NB4 (cell line): ENCODE results near the gene ZNF276.

ENCODE experiments used
- DNase-seq: peaks from one replicate; pipeline ENCODE4 v3.0.0; 2010; ENCODE audit warnings: low read depth
- H3K4me3 ChIP-seq: one replicate; pipeline ENCODE4 v1.5.1; 2011; ENCODE audit warnings: mild to moderate bottlenecking, low read depth, low read length, moderate library complexity
- CTCF ChIP-seq: IDR thresholded peaks from one replicate; pipeline ENCODE4 v1.5.1; 2012; ENCODE audit warnings: low read depth, low read length
- MAX ChIP-seq: IDR thresholded peaks from 2 replicates; pipeline ENCODE4 v1.6.1; 2011; ENCODE audit warnings: low read depth, low read length
- MYC ChIP-seq: IDR thresholded peaks from 2 replicates; pipeline ENCODE4 v1.6.1; 2011; ENCODE audit warnings: low read depth, low read length
- POLR2A ChIP-seq: IDR thresholded peaks from 2 replicates; pipeline ENCODE4 v1.6.1; 2011; ENCODE audit warnings: mild to moderate bottlenecking; ENCODE audit not compliant: insufficient read length; ENCODE audit errors: extremely low read depth

ZNF276 gene

GRCh38 chr16:89737341-89738071 lies 16.2 kb downstream of the ZNF276 start:
- no peak for TF ChIP-seq MAX
- no peak overlapping the region for H3K4me3 ChIP-seq
- no peak for DNase-seq

GRCh38 chr16:89738072-89738377 lies 16.7 kb downstream of the ZNF276 start:
- H3K4me3 ChIP-seq: no peak overlapping the region
- DNase-seq: peak; percentile 14
- no peak for TF ChIP-seq MYC
- no peak for TF ChIP-seq POLR2A
- TF ChIP-seq MAX: no peak
- TF ChIP-seq CTCF: no peak

- TF ChIP-seq MAX (no peak), POLR2A (no peak), MYC (no peak; the same call in 1 of the 2 replicates), CTCF (no peak)
Measured at GRCh38 chr16:89738538-89739317, 17.4 kb downstream of the ZNF276 start.

GRCh38 chr16:89739383-89739782 lies 18.0 kb downstream of the ZNF276 start:
- TF ChIP-seq CTCF: no peak
- TF ChIP-seq MYC: no peak
- no peak for TF ChIP-seq MAX
- TF ChIP-seq POLR2A: no peak
- no peak overlapping the region for H3K4me3 ChIP-seq
- DNase-seq: no peak

More at GRCh38 chr16:89738538-89739317, 17.4 kb downstream of the ZNF276 start:
- H3K4me3 ChIP-seq: no peak overlapping the region
- DNase-seq: no peak

- no peak overlapping the region for H3K4me3 ChIP-seq
- TF ChIP-seq POLR2A: peak; percentile 12
- TF ChIP-seq CTCF: no peak
- no peak for DNase-seq
Measured at GRCh38 chr16:89741342-89742014, 20.1 kb downstream of the ZNF276 start.

- no peak for DNase-seq
- no peak overlapping the region for H3K4me3 ChIP-seq
- TF ChIP-seq MAX (no peak), POLR2A (no peak), CTCF (no peak), MYC (no peak)
Measured at GRCh38 chr16:89742948-89743347, 21.6 kb downstream of the ZNF276 start.
